Measurements from ENCODE around the gene ZNF138. TPM values are rescaled to one million over a fixed set of nuclear protein-coding genes. Genes with fewer than 3 reads are reported as not detected.

The ZNF138 gene
- total and polyA plus RNA-seq, 10 of the 15 experiments (the other 5 are each of a cell fraction or from before 2014, with no cell fraction given) = 5.9 to 14.9 (median 12.4) TPM

- Histone ChIP-seq H3K27ac (ENCODE audit: control insufficient read depth, insufficient read depth) (no peak overlapping the region), H3K9ac (ENCODE audit: control insufficient read depth, insufficient read depth, low read length) (no peak overlapping the region), H3K27me3 (replicated peaks in 1 of 2; ENCODE audit: control insufficient read depth in 2 of 2, insufficient read depth in 2 of 2, low read length in 1 of 2) (no peaks in the 10 kb centered on the region), H3K4me2 (ENCODE audit: control insufficient read depth, insufficient read depth) (no peak overlapping the region), H3K4me3 (no peak overlapping the region), H2AFZ (ENCODE audit: control insufficient read depth, low read depth, low read length) (no peak overlapping the region), H3K4me1 (ENCODE audit: control insufficient read depth, insufficient read depth, low read length) (no peaks in the 10 kb centered on the region), H3K79me2 (ENCODE audit: control insufficient read depth, insufficient read depth, low read length) (no peaks in the 10 kb centered on the region), H3K9me3 (replicated peaks; ENCODE audit: control insufficient read depth, insufficient read depth, low read length) (peaks cover 2% of the 10 kb centered on the region; the same call in 2 of the 3 replicates), H3K36me3 (ENCODE audit: control insufficient read depth in 2 of 2, insufficient read depth in 2 of 2, low read length in 1 of 2) (no peaks in the 10 kb centered on the region), H4K20me1 (ENCODE audit: control insufficient read depth, insufficient read depth) (no peaks in the 10 kb centered on the region)
- no peak for FAIRE-seq
- 73% methylated on average over 32 of the region's 32 CpGs for WGBS (ENCODE audit: insufficient coverage, insufficient replicate concordance, low lambda C conversion rate, missing lambda C conversion rate)
- intact Hi-C loops (cut with micrococcal nuclease; ENCODE audit: unreplicated experiment) = no loop called here
- BruUV-seq (replicated peaks) = no TSS peak
- ChIA-PET POLR2A (no interaction called here), CTCF (no interaction called here), RAD21 (ENCODE audit: unreplicated experiment) (no interaction called here), SMC1A (ENCODE audit: uncharacterized antibody, unreplicated experiment) (no interaction called here)
- no peak for ATAC-seq
- DNase-seq (ENCODE audit: low read depth, low spot score) = no peak
- in situ Hi-C loops (cut with MboI) = no loop called here
- TF ChIP-seq HDGF (IDR thresholded peaks at IDR 0.05) (no peak), TCF3 (IDR thresholded peaks at IDR 0.05; ENCODE audit: borderline replicate concordance, insufficient read depth, low read depth, low read length) (no peak), BHLHE40 (IDR thresholded peaks at IDR 0.05; ENCODE audit: borderline replicate concordance in 1 of 2, low read depth in 2 of 2, low read length in 1 of 2) (no peak), ZNF207 (IDR thresholded peaks at IDR 0.05; ENCODE audit: borderline replicate concordance) (no peak), CEBPB (IDR thresholded peaks at IDR 0.05; ENCODE audit: borderline replicate concordance in 1 of 2, low read depth in 2 of 2, low read length in 2 of 2) (no peak), CBFB (IDR thresholded peaks at IDR 0.05; ENCODE audit: low read depth) (no peak), RBBP5 (conservative IDR thresholded peaks at IDR 0.05) (no peak), STAT1 (conservative IDR thresholded peaks at IDR 0.05) (no peak), TCF12 (IDR thresholded peaks at IDR 0.05; ENCODE audit: low read depth, low read length) (no peak), POLR2A (IDR thresholded peaks at IDR 0.05; ENCODE audit: low read depth, low read length) (no peak), ZBED1 (IDR thresholded peaks at IDR 0.05; ENCODE audit: borderline replicate concordance) (no peak)
- TF ChIP-seq, protein P1, sequence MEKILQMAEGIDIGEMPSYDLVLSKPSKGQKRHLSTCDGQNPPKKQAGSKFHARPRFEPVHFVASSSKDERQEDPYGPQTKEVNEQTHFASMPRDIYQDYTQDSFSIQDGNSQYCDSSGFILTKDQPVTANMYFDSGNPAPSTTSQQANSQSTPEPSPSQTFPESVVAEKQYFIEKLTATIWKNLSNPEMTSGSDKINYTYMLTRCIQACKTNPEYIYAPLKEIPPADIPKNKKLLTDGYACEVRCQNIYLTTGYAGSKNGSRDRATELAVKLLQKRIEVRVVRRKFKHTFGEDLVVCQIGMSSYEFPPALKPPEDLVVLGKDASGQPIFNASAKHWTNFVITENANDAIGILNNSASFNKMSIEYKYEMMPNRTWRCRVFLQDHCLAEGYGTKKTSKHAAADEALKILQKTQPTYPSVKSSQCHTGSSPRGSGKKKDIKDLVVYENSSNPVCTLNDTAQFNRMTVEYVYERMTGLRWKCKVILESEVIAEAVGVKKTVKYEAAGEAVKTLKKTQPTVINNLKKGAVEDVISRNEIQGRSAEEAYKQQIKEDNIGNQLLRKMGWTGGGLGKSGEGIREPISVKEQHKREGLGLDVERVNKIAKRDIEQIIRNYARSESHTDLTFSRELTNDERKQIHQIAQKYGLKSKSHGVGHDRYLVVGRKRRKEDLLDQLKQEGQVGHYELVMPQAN (conservative IDR thresholded peaks at IDR 0.05) = no peak
- TF ChIP-seq, protein P2, sequence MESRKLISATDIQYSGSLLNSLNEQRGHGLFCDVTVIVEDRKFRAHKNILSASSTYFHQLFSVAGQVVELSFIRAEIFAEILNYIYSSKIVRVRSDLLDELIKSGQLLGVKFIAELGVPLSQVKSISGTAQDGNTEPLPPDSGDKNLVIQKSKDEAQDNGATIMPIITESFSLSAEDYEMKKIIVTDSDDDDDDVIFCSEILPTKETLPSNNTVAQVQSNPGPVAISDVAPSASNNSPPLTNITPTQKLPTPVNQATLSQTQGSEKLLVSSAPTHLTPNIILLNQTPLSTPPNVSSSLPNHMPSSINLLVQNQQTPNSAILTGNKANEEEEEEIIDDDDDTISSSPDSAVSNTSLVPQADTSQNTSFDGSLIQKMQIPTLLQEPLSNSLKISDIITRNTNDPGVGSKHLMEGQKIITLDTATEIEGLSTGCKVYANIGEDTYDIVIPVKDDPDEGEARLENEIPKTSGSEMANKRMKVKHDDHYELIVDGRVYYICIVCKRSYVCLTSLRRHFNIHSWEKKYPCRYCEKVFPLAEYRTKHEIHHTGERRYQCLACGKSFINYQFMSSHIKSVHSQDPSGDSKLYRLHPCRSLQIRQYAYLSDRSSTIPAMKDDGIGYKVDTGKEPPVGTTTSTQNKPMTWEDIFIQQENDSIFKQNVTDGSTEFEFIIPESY (IDR thresholded peaks at IDR 0.05) = no peak
- TF ChIP-seq, protein P3, sequence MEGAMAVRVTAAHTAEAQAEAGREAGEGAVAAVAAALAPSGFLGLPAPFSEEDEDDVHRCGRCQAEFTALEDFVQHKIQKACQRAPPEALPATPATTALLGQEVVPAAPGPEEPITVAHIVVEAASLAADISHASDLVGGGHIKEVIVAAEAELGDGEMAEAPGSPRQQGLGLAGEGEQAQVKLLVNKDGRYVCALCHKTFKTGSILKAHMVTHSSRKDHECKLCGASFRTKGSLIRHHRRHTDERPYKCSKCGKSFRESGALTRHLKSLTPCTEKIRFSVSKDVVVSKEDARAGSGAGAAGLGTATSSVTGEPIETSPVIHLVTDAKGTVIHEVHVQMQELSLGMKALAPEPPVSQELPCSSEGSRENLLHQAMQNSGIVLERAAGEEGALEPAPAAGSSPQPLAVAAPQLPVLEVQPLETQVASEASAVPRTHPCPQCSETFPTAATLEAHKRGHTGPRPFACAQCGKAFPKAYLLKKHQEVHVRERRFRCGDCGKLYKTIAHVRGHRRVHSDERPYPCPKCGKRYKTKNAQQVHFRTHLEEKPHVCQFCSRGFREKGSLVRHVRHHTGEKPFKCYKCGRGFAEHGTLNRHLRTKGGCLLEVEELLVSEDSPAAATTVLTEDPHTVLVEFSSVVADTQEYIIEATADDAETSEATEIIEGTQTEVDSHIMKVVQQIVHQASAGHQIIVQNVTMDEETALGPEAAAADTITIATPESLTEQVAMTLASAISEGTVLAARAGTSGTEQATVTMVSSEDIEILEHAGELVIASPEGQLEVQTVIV (IDR thresholded peaks at IDR 0.05; ENCODE audit: borderline replicate concordance, partially characterized antibody) = no peak
Measured at GRCh38 chr7:64869912-64870562, 75.8 kb downstream of the ZNF138 start.
